Osteoblast (primary cell): ENCODE measurements around the gene EDN2. TPM values are rescaled to one million over a fixed set of nuclear protein-coding genes. Genes with fewer than 3 reads are reported as not detected.

Experiments used
- DNase-seq: peaks from one replicate; pipeline ENCODE4 v3.0.0; 2011; ENCODE audit warnings: low spot score, mixed read lengths; ENCODE audit not compliant: insufficient read length; ENCODE audit errors: missing footprints
- H2AFZ ChIP-seq: 2 replicates; pipeline ENCODE4 v1.6.0; 2011; ENCODE audit warnings: mild to moderate bottlenecking, low read length
- H3K27ac ChIP-seq: 2 replicates; pipeline ENCODE4 v1.5.1; 2011; ENCODE audit warnings: mild to moderate bottlenecking, low read depth, low read length, moderate library complexity
- H3K27me3 ChIP-seq: 2 replicates; pipeline ENCODE4 v1.6.0; 2012; ENCODE audit warnings: mild to moderate bottlenecking, control low read depth, inconsistent platforms, low read length, moderate library complexity; ENCODE audit not compliant: insufficient read depth
- H3K36me3 ChIP-seq: 2 replicates; pipeline ENCODE4 v1.5.1; 2011; ENCODE audit warnings: mild to moderate bottlenecking, low read length, control low read depth, moderate library complexity; ENCODE audit not compliant: insufficient read depth
- H3K4me1 ChIP-seq: 2 replicates; pipeline ENCODE4 v1.5.1; 2011; ENCODE audit warnings: mild to moderate bottlenecking, low read length, control low read depth, moderate library complexity; ENCODE audit not compliant: insufficient read depth
- H3K4me2 ChIP-seq: 2 replicates; pipeline ENCODE4 v1.6.0; 2011; ENCODE audit warnings: mild to moderate bottlenecking, low read length; ENCODE audit not compliant: insufficient read depth
- H3K4me3 ChIP-seq: fragments of 200-600 bp; sonication (generic); 3 replicates; pipeline ENCODE4 v1.5.1; 2012; ENCODE audit warnings: mild to moderate bottlenecking, low read length, inconsistent platforms; ENCODE audit not compliant: insufficient read depth
- H3K79me2 ChIP-seq: 2 replicates; pipeline ENCODE4 v1.6.0; 2012; ENCODE audit warnings: mild to moderate bottlenecking, low read length, control low read depth, inconsistent platforms; ENCODE audit not compliant: insufficient read depth
- H3K9me3 ChIP-seq: 2 replicates; pipeline ENCODE4 v1.5.1; 2011; ENCODE audit warnings: low read depth, low read length, control low read depth
- H4K20me1 ChIP-seq: 2 replicates; pipeline ENCODE4 v1.6.0; 2012; ENCODE audit warnings: mild to moderate bottlenecking, low read length, control low read depth; ENCODE audit not compliant: insufficient read depth
- CTCF ChIP-seq: IDR thresholded peaks from 2 replicates; pipeline ENCODE4 v1.5.1; 2011; ENCODE audit warnings: mild to moderate bottlenecking, low read depth, low read length, moderate library complexity; ENCODE audit errors: extremely low read depth
- small RNA-seq: library from RNA; depleted of rRNA; stranded (forward); fragments of <200 nt; gene quantifications from one replicate; pipeline ENCODE3, GENCODE V24; 2012
- total RNA-seq: library from RNA; depleted of rRNA; stranded (reverse); fragments of >200 nt; gene quantifications from 2 replicates; pipeline ENCODE4 v1.2.3, GENCODE V29; 2012

Gene EDN2
- total RNA-seq, 1 donor: not detected

GRCh38 chr1:41430582-41430981, 53.9 kb downstream of the EDN2 start:
- no peak for TF ChIP-seq CTCF
- no peaks in the 10 kb centered on the region for H3K36me3 ChIP-seq
- no peaks in the 10 kb centered on the region for H3K9me3 ChIP-seq
- H3K4me3 ChIP-seq: no peak overlapping the region
- no peaks in the 10 kb centered on the region for H3K79me2 ChIP-seq
- H3K27ac ChIP-seq: no peak overlapping the region
- H4K20me1 ChIP-seq: no peaks in the 10 kb centered on the region
- no peak for DNase-seq
- peaks cover 23% of the 10 kb centered on the region for H3K4me1 ChIP-seq
- no peaks in the 10 kb centered on the region for H3K27me3 ChIP-seq
- H3K4me2 ChIP-seq: no peak overlapping the region
- H2AFZ ChIP-seq: no peak overlapping the region

GRCh38 chr1:41430069-41430468, 54.4 kb downstream of the EDN2 start:
- Histone ChIP-seq H2AFZ (no peak overlapping the region), H3K79me2 (no peaks in the 10 kb centered on the region), H3K4me3 (no peak overlapping the region), H3K4me2 (no peak overlapping the region), H3K4me1 (peaks cover 20% of the 10 kb centered on the region), H4K20me1 (no peaks in the 10 kb centered on the region), H3K36me3 (no peaks in the 10 kb centered on the region), H3K27ac (no peak overlapping the region), H3K9me3 (no peaks in the 10 kb centered on the region), H3K27me3 (no peaks in the 10 kb centered on the region)
- no peak for DNase-seq
- TF ChIP-seq CTCF: no peak

GRCh38 chr1:41429641-41430035, 54.8 kb downstream of the EDN2 start:
- H3K36me3 ChIP-seq: no peaks in the 10 kb centered on the region
- H3K4me1 ChIP-seq: peaks cover 19% of the 10 kb centered on the region
- no peak for DNase-seq
- no peaks in the 10 kb centered on the region for H3K27me3 ChIP-seq
- TF ChIP-seq CTCF: no peak
- no peaks in the 10 kb centered on the region for H4K20me1 ChIP-seq
- H2AFZ ChIP-seq: no peak overlapping the region
- H3K9me3 ChIP-seq: no peaks in the 10 kb centered on the region
- no peak overlapping the region for H3K27ac ChIP-seq
- H3K79me2 ChIP-seq: no peaks in the 10 kb centered on the region
- H3K4me2 ChIP-seq: no peak overlapping the region
- no peak overlapping the region for H3K4me3 ChIP-seq

Small RNA genes within 50 kb of the gene (small RNA-seq; reads per million reads assigned to genes)
- not detected for gene RNA5SP45

Other genes starting within 250 kb of the EDN2 start
- 30.9 and 33.7 TPM in 2 replicates for gene SCMH1, start 242.4 kb downstream of the EDN2 start, total RNA-seq
- gene FOXO6, start 123.2 kb downstream of the EDN2 start, total RNA-seq: not detected in 2 replicates